HCT116 (cell line): ENCODE results near the gene LUC7L2. TPM values are rescaled to one million over a fixed set of nuclear protein-coding genes. Genes with fewer than 3 reads are reported as not detected.

Experiments used
- ATAC-seq: fragments of 200-7000 bp; cut with Tn5 transposase; 2 replicates; pipeline ENCODE4 v1.9.1; 2020; ENCODE audit warnings: mild to moderate bottlenecking, moderate library complexity
- BruUV-seq: library from RNA; stranded (reverse); fragments of 400-500 nt; replicated peaks from 2 replicates; lab custom pipeline; 2021; lab: Mats Ljungman, UMichigan
- CTCF ChIA-PET: fragments of 300-600 bp; sonication (Branson Sonifier 250); formaldehyde crosslinking; loops from one replicate; lab custom pipeline; 2021; ENCODE audit warnings: antibody characterized with exemption; lab: Charles Lee
- POLR2A ChIA-PET: fragments of 300-600, 350-600 bp; sonication (Branson Sonifier 250); formaldehyde crosslinking; loops from one replicate; lab custom pipeline; 2021; ENCODE audit warnings: antibody characterized with exemption; lab: Charles Lee
- RAD21 ChIA-PET, 2 experiments: fragments of 300-600 bp; sonication (Branson Sonifier 250); formaldehyde crosslinking; loops; one replicate each; lab custom pipeline; 2023; ENCODE audit warnings: low total read pairs in 2 of 2; ENCODE audit not compliant: uncharacterized antibody in 2 of 2, unreplicated experiment in 2 of 2, low non-redundant PET in 1 of 2; lab: Charles Lee
- DNase-seq: peaks from one replicate; pipeline ENCODE4 v3.0.0-alpha.2; 2010; ENCODE audit warnings: low read depth, low spot score
- H2AFZ ChIP-seq: fragments of 200-600 bp; shearing (Covaris generic), sonication (generic); 2 replicates; pipeline ENCODE4 v1.6.1; 2017; ENCODE audit warnings: low read depth, mixed run types, mixed read lengths, antibody characterized with exemption, low read length; ENCODE audit not compliant: poor library complexity, severe bottlenecking
- H3K27ac ChIP-seq: 2 replicates; pipeline ENCODE4 v1.5.1; 2012; ENCODE audit warnings: low read depth, low read length
- H3K27me3 ChIP-seq: fragments of 200-600 bp; sonication (generic); 2 replicates; pipeline ENCODE4 v1.6.1; 2016; ENCODE audit warnings: mixed run types, low read length, mixed read lengths; ENCODE audit not compliant: insufficient read depth
- H3K36me3 ChIP-seq, 2 experiments: fragments of 200-500 bp in 1 of 2; fragments of 200-600 bp in 1 of 2; sonication (Bioruptor generic) in 1 of 2; sonication (generic) in 1 of 2; 2 replicates each; pipeline versions ENCODE4 v1.5.1 to v1.6.1; 2014 to 2016; ENCODE audit warnings: low read length in 2 of 2, inconsistent platforms in 1 of 2, mixed read lengths in 1 of 2, mixed run types in 1 of 2; ENCODE audit not compliant: insufficient read depth in 2 of 2, control insufficient read depth in 1 of 2
- H3K4me1 ChIP-seq, 2 experiments: fragments of 200-600 bp in 1 of 2; sonication (generic) in 1 of 2; 2 replicates each; pipeline versions ENCODE4 v1.5.1 to v1.6.1; 2012 to 2017; ENCODE audit warnings: low read length in 2 of 2, inconsistent platforms in 1 of 2, mild to moderate bottlenecking in 1 of 2, mixed read lengths in 1 of 2, mixed run types in 1 of 2, moderate library complexity in 1 of 2; ENCODE audit not compliant: insufficient read depth in 2 of 2, control insufficient read depth in 1 of 2
- H3K4me2 ChIP-seq: fragments of 200-600 bp; sonication (generic); 2 replicates; pipeline ENCODE4 v1.6.1; 2017; ENCODE audit warnings: mixed run types, low read length, mixed read lengths
- H3K4me3 ChIP-seq, 2 experiments: fragments of 200-600 bp in 1 of 2; sonication (generic) in 1 of 2; replicated peaks in 1 of 2; 2 replicates each; pipeline ENCODE4 v1.5.1; 2011 to 2016; ENCODE audit warnings: low read length in 2 of 2, control low read depth in 1 of 2, low read depth in 1 of 2, mild to moderate bottlenecking in 1 of 2, mixed read lengths in 1 of 2, mixed run types in 1 of 2
- H3K79me2 ChIP-seq: fragments of 200-600 bp; sonication (generic); 2 replicates; pipeline ENCODE4 v1.6.1; 2017; ENCODE audit warnings: mild to moderate bottlenecking, mixed run types, low read length, moderate library complexity, mixed read lengths; ENCODE audit not compliant: insufficient read depth
- H3K9ac ChIP-seq: fragments of 200-600 bp; sonication (generic); 2 replicates; pipeline ENCODE4 v1.6.1; 2016; ENCODE audit warnings: low read length, mixed read lengths
- H3K9me2 ChIP-seq: fragments of 200-600 bp; sonication (generic), shearing (Covaris generic); 2 replicates; pipeline ENCODE4 v1.6.1; 2017; ENCODE audit warnings: mixed run types, mild to moderate bottlenecking, moderate library complexity; ENCODE audit not compliant: insufficient read depth
- H3K9me3 ChIP-seq, 2 experiments: fragments of 200-500 bp in 1 of 2; fragments of 200-600 bp in 1 of 2; sonication (Bioruptor generic) in 1 of 2; sonication (generic) in 1 of 2; 2 replicates each; pipeline ENCODE4 v1.6.1; 2014 to 2017; ENCODE audit warnings: low read length in 2 of 2, mixed read lengths in 2 of 2, inconsistent platforms in 1 of 2, low read depth in 1 of 2, mild to moderate bottlenecking in 1 of 2, mixed run types in 1 of 2, moderate library complexity in 1 of 2; ENCODE audit not compliant: control insufficient read depth in 1 of 2, insufficient read depth in 1 of 2
- H4K20me1 ChIP-seq: fragments of 200-600 bp; sonication (generic), shearing (Covaris generic); 2 replicates; pipeline ENCODE4 v1.6.1; 2017; ENCODE audit warnings: mixed run types, mild to moderate bottlenecking, moderate library complexity; ENCODE audit not compliant: insufficient read depth
- CBX3 ChIP-seq: IDR thresholded peaks from 2 replicates; pipeline ENCODE4 v1.6.1; 2012; ENCODE audit warnings: low read depth
- CEBPB ChIP-seq: IDR thresholded peaks from 2 replicates; pipeline ENCODE4 v1.6.1; 2012; ENCODE audit warnings: low read depth
- EGR1 ChIP-seq: IDR thresholded peaks from 2 replicates; pipeline ENCODE4 v1.6.1; 2012; ENCODE audit warnings: low read depth
- ELF1 ChIP-seq: IDR thresholded peaks from 2 replicates; pipeline ENCODE4 v1.6.1; 2012; ENCODE audit warnings: low read depth, borderline replicate concordance
- EZH2 ChIP-seq: fragments of 200-600 bp; sonication (generic); IDR thresholded peaks from 2 replicates; pipeline ENCODE4 v1.6.1; 2017; ENCODE audit warnings: antibody characterized with exemption, mixed run types
- EZH2phosphoT487 ChIP-seq: fragments of 200-600 bp; IDR thresholded peaks from 2 replicates; pipeline ENCODE4 v1.6.1; 2018; ENCODE audit warnings: antibody characterized with exemption, borderline replicate concordance
- JUND ChIP-seq: IDR thresholded peaks from 2 replicates; pipeline ENCODE4 v1.6.1; 2012
- POLR2A ChIP-seq: IDR thresholded peaks from 2 replicates; pipeline ENCODE4 v1.7.0; 2011; ENCODE audit warnings: borderline replicate concordance; ENCODE audit not compliant: insufficient read depth, insufficient read length; ENCODE audit errors: extremely low read depth
- POLR2AphosphoS5 ChIP-seq: IDR thresholded peaks from 2 replicates; pipeline ENCODE4 v1.6.1; 2011; ENCODE audit warnings: mild to moderate bottlenecking, low read depth, low read length, moderate library complexity
- ZFX ChIP-seq: fragments of 450-650 bp; IDR thresholded peaks from 2 replicates; pipeline ENCODE4 v1.6.1; 2017
- ZNF274 ChIP-seq: fragments of 200-500 bp; sonication (Bioruptor generic); IDR thresholded peaks from 2 replicates; pipeline ENCODE4 v1.6.1; 2014; ENCODE audit warnings: mild to moderate bottlenecking, low read depth, low read length, inconsistent platforms
- intact Hi-C: fragments of 100-400 bp; cut with micrococcal nuclease; formaldehyde crosslinking; loops from 2 replicates; pipeline ENCODE4 v1.10.0; 2022
- total RNA-seq: library from RNA; stranded (reverse); gene quantifications from one replicate; pipeline ENCODE4 v1.2.1, GENCODE V29; 2021; ENCODE audit not compliant: unreplicated experiment
- TF ChIP-seq, protein P1 (sequence below), 3 experiments: fragments of 200-600 bp in 1 of 3; sonication (generic) in 1 of 3; IDR thresholded peaks in 2 of 3; conservative IDR thresholded peaks in 1 of 3; 2 replicates each; pipeline ENCODE4 v1.5.1; 2012 to 2017; ENCODE audit warnings: low read depth in 2 of 3, low read length in 2 of 3, antibody characterized with exemption in 1 of 3, borderline replicate concordance in 1 of 3, control low read depth in 1 of 3, mild to moderate bottlenecking in 1 of 3, mixed read lengths in 1 of 3, mixed run types in 1 of 3, moderate library complexity in 1 of 3; ENCODE audit not compliant: insufficient read depth in 1 of 3

The LUC7L2 gene
- total RNA-seq, 1 experiment from 2014 or later = 98.8 TPM

DNA sequence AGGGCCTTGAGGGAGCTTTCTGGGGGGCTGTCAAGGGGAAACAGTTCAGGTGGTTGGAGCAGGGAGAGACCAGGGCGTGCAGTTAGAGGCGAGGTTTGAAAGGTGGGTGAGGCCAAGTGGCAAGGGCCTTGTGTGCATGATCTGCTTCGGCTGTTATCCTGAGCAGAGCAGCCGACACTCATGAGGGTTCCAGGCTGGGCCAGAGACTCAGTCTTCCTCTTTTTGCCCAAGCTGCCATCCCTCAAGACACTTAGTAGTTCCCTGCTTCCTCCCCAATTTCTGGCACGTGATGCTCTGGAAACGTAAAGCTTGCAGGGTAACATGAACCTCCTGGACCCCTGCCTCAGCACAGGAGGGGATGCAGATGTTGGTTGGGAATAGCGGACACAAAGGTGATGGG is 79.7 kb downstream of the LUC7L2 start:
- RAD21 ChIA-PET = no interaction called here
- Histone ChIP-seq H2AFZ (no peak overlapping the region), H3K4me3 (no peak overlapping the region), H3K79me2 (no peaks in the 10 kb centered on the region), H3K27me3 (no peaks in the 10 kb centered on the region), H3K4me2 (no peak overlapping the region), H3K36me3 (no peaks in the 10 kb centered on the region), H3K27ac (no peak overlapping the region)
- no peak for ATAC-seq
- CTCF ChIA-PET = no interaction called here
- TF ChIP-seq JUND (no peak), EZH2 (no peak), POLR2A (no peak), ELF1 (no peak), ZFX (no peak), CBX3 (no peak), EGR1 (no peak), POLR2AphosphoS5 (no peak), CEBPB (no peak), ZNF274 (no peak), EZH2phosphoT487 (no peak)
- TF ChIP-seq, protein P1, sequence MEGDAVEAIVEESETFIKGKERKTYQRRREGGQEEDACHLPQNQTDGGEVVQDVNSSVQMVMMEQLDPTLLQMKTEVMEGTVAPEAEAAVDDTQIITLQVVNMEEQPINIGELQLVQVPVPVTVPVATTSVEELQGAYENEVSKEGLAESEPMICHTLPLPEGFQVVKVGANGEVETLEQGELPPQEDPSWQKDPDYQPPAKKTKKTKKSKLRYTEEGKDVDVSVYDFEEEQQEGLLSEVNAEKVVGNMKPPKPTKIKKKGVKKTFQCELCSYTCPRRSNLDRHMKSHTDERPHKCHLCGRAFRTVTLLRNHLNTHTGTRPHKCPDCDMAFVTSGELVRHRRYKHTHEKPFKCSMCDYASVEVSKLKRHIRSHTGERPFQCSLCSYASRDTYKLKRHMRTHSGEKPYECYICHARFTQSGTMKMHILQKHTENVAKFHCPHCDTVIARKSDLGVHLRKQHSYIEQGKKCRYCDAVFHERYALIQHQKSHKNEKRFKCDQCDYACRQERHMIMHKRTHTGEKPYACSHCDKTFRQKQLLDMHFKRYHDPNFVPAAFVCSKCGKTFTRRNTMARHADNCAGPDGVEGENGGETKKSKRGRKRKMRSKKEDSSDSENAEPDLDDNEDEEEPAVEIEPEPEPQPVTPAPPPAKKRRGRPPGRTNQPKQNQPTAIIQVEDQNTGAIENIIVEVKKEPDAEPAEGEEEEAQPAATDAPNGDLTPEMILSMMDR (IDR thresholded peaks at IDR 0.05 in 2 of 3, conservative IDR thresholded peaks at IDR 0.05 in 1 of 3; ENCODE audit: borderline replicate concordance in 1 of 3, insufficient read depth in 1 of 3, low read depth in 2 of 3, low read length in 2 of 3) = no peak
- TF ChIP-seq, all 23 proteins: peak for 0
- H3K9me3 ChIP-seq = no peaks in the 10 kb centered on the region
- BruUV-seq = no TSS peak
- peaks cover under 1 to 4% of the 10 kb centered on the region in 2 experiments; a peak in 1 of 4 replicates for H3K4me1 ChIP-seq
- intact Hi-C loops = no loop called here
- DNase-seq = no peak
- H3K9ac ChIP-seq = no peak overlapping the region
- no peaks in the 10 kb centered on the region for H3K9me2 ChIP-seq
- H4K20me1 ChIP-seq = no peaks in the 10 kb centered on the region
- POLR2A ChIA-PET = no interaction called here
